Erythroblast (primary cell): ENCODE measurements around the gene ARID1B.

ENCODE experiments used
- GATA1 ChIP-seq: IDR thresholded peaks from 2 replicates; pipeline ENCODE4 v1.6.1; 2011; ENCODE audit warnings: low read depth, mild to moderate bottlenecking, control low read depth, low read length, moderate library complexity
- POLR2A ChIP-seq: IDR thresholded peaks from 2 replicates; pipeline ENCODE4 v1.6.1; 2011; ENCODE audit warnings: mild to moderate bottlenecking, low read length

GRCh38 chr6:157143171-157143889, 366.2 kb downstream of the ARID1B start:
- TF ChIP-seq POLR2A (no peak), GATA1 (no peak)
